Esophagus squamous epithelium (tissue), 4 donors: ENCODE measurements around the gene SLC30A5.

Experiments used
- POLR2A ChIP-seq, 4 donors: fragments of 450-650 bp; IDR thresholded peaks; one replicate each; pipeline ENCODE4 v1.6.1; 2017; ENCODE audit warnings: antibody characterized with exemption in 4 of 4, mild to moderate bottlenecking in 4 of 4, moderate library complexity in 3 of 4
- TF ChIP-seq, protein P1 (sequence below), 6 experiments: fragments of 450-650 bp in 4 of 6; fragments of 200-600 bp in 2 of 6; sonication (generic) in 2 of 6; IDR thresholded peaks; one replicate each; pipeline ENCODE4 v1.5.1; 2016 to 2019; ENCODE audit warnings: antibody characterized with exemption in 6 of 6, mild to moderate bottlenecking in 4 of 6, moderate library complexity in 4 of 6

DNA sequence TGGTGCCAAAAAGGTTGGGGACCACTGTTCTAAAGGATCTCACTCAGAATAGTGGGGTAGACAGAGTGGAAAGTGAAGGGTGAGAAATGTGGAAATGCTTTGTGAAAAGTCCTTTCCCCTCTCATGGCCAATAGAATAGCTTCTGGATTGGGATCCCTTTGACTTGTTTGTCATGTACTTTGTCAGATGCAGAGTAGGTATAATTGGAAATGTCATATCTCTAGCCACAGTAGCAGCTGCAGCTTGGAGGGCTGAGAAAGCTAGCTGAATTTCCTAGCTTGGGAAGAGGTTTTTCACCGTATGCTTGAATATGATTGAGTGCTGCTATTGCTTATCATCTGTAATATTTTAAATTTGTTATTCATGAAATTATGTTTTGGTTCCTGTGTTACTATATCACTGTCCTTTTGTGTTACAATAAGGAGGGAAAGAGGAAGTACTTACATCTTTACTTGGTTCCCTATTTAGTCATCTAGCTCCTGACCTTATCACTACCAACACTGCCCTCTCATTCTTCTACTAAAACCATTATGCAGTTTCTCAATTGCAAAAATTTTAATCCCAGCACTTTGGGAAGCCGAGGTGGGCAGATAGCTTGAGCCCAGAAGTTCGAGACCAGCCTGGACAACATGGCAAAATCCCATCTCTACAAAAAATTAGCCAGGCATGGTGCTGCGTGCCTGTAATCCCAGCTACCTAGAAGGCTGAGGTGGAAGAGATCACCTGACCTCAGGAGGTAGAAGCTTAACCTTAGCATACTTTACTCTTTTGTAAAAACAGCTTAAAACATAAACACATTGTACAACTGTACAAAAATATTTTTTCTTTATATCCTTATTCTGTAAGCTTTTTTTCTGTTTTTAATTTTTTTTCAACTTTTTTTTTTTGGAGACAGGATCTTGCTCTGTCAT lies 12.4 kb downstream of the SLC30A5 start:
- TF ChIP-seq, protein P1, sequence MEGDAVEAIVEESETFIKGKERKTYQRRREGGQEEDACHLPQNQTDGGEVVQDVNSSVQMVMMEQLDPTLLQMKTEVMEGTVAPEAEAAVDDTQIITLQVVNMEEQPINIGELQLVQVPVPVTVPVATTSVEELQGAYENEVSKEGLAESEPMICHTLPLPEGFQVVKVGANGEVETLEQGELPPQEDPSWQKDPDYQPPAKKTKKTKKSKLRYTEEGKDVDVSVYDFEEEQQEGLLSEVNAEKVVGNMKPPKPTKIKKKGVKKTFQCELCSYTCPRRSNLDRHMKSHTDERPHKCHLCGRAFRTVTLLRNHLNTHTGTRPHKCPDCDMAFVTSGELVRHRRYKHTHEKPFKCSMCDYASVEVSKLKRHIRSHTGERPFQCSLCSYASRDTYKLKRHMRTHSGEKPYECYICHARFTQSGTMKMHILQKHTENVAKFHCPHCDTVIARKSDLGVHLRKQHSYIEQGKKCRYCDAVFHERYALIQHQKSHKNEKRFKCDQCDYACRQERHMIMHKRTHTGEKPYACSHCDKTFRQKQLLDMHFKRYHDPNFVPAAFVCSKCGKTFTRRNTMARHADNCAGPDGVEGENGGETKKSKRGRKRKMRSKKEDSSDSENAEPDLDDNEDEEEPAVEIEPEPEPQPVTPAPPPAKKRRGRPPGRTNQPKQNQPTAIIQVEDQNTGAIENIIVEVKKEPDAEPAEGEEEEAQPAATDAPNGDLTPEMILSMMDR (IDR thresholded peaks at IDR 0.05) = no peak
- no peak for TF ChIP-seq POLR2A (IDR thresholded peaks at IDR 0.05)
